GM18505 (cell line): ENCODE results near the gene MTMR11.
A peak's percentile ranks its signal among the peaks of the same experiment; 100 is the strongest.
"Not testable (repeated sequence)": the region's sequence is repeated elsewhere in the genome, so short reads cannot be mapped to it uniquely, and the experiment has no call there.

Experiments
- ATAC-seq: cut with Tn5 transposase; IDR thresholded peaks from one replicate; pipeline ENCODE4 v1.9.1; 2021; ENCODE audit not compliant: unreplicated experiment
- POLR2A ChIP-seq: IDR thresholded peaks from 4 replicates; pipeline ENCODE4 v1.6.1; 2011; ENCODE audit warnings: borderline replicate concordance; ENCODE audit not compliant: insufficient read depth, insufficient read length; ENCODE audit errors: extremely low read depth

The MTMR11 gene

DNA sequence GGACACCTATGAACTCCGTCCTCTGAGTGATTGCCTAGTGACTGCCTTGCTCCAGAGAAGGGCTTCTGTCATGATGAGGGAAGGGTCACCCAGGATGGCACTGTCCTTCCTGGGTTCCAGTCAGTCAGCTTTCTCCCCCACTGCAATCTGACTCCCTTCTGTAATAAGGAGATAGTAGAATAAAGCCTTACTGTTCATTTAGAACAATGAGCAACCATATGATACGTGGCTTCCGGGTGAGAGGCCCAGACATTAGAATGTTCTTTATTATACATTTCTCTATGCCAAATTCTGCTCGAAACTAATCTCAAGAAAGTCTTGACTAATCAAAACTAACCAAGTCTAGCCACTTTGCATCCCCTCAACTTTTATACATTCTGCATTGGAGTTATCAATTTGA lies 8.5 kb upstream of the MTMR11 start:
- no peak for TF ChIP-seq POLR2A
- no peak for ATAC-seq

GRCh38 chr1:149942885-149943284 lies 6.2 kb upstream of the MTMR11 start:
- ATAC-seq: no peak

DNA sequence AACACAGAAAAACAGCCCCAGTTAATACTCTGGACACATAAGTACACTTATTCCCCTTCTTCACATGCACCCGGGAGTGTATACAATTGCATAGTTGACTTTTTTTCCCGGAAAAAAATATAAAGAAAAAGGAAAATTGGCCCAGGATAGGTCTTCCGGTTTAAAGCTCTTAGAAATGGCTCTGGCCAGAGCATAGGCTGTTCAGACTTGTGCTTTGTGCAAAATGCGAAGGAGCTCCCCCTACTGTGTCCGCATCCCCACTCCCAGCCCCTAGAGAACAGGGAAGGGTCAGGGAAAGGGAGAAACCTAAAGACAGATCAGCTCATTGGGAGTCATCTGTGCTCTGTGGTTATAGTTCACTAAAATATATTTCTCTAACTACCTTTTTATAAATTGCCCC lies 5.5 kb upstream of the MTMR11 start:
- no peak for ATAC-seq
- TF ChIP-seq POLR2A: no peak

More at GRCh38 chr1:149942885-149943284, 6.2 kb upstream of the MTMR11 start:
- TF ChIP-seq POLR2A: no peak

DNA sequence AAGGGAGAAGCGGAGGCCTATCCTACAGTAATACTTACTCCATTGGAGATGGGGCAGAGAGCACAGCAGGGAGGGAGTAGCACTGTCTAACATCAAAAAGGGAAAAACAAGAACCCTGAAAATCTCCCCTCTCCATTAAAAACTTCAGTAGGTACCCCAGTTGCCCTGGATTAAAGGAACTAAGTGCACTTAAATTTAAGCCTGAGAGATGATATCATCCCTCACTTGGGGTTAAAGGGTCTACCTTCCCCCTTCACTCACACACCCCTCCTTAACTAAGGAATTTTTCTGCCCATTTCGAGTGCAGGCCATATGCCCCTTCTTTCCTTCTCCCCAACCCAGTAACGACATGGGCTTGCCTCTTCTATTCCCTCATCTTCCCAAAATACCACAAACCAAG lies 3.7 kb upstream of the MTMR11 start:
- TF ChIP-seq POLR2A: no peak
- no peak for ATAC-seq

GRCh38 chr1:149938668-149939003 lies 2.0 kb upstream of the MTMR11 start:
- ATAC-seq: not testable (repeated sequence)

- ATAC-seq: no peak
- TF ChIP-seq POLR2A: no peak
Observed at GRCh38 chr1:149937759-149938158, 1.1 kb upstream of the MTMR11 start.

DNA sequence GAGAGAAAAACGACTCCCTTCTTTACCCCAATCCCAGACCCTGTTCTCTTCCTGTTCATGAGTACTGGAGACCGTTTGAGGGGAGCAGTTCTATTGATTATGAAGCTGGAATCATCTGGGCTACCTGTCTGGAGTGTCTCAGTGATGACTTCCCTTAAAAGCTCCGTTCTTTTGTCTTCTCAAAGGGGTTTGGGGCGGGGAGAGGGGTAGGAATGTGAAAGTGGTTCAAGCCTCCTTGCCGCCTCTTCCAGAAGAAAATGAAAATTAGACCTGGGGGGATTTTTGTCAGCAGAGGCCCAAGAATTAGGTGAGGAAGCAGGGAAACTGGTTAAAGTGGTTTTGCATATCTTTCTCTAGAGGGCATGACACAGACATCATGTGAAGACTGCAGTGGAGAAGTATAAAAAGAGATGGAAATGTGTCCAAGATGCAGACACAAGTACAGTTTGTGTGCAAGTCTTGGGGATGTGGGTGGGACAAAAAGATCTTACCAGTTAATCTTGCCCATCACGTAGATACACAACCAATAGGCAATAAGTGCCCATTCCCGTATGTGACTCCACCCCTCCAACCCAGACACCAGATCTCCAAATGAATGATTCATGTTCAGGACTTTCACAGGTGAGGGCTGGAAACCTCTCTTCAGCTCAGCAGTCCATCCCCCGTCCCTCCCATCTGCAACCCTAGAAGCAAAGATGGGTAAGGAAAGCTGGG lies 470 bp upstream of the MTMR11 start:
- TF ChIP-seq POLR2A: no peak
- ATAC-seq: no peak

DNA sequence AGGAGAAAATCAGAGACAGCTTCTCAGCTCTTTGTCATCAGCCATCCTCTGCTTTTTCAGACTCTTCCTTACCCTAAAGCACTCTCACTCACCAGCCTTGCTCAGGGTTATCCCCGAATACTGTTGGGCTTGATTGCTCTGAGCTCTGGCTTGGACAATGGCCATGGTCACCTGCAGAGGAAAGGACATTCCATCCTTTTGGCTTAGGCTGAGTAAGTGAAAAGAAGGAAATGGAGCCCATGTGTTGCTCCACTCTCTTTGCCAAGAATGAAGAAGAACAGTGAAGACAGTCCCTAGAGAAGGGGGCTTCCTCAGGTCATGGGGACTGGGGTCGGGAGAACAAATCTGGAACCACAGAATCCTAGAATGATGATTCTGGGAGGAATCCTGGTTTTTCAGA lies 2.3 kb downstream of the MTMR11 start:
- ATAC-seq: no peak
- no peak for TF ChIP-seq POLR2A

GRCh38 chr1:149933208-149933607 lies 3.5 kb downstream of the MTMR11 start:
- ATAC-seq: no peak
- TF ChIP-seq POLR2A: no peak

DNA sequence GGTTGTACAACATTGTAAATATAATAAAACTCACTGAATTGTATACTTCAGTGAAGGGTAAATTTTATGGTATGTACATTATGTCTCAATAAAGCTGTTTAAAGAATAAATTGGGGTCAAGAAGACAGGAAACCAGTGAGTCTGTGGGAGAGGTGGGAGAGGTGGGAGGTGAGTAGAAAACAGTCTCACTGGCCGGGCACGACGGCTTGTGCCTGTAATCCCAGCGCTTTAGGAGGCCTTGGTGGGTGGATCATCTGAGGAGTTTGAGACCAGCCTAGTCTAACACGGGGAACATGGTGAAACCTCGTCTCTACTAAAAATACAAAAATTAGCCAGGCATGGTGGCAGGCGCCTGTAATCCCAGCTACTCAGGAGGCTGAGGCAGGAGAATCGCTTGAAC lies 4.2 kb downstream of the MTMR11 start:
- no peak for ATAC-seq
- no peak for TF ChIP-seq POLR2A

GRCh38 chr1:149931212-149931790 lies 5.4 kb downstream of the MTMR11 start:
- ATAC-seq: no peak

DNA sequence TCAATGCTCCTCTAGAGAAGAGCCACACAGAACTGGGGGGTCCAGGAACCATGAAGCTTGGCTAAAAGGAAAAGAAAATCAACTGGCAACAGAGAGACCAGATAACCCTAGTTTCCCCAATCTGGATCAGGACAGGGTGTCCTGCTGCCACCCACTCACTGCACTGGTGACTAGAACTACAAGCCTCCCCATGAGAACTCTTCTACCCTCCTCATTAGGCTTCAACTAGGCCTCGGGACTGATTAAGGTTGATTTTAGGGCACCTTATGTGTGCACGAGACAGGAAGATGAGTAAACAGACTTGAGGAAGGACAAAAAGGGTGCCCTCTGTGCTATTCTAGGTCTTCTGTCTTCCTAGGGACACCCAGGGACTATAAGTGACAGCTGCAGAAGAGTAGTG lies 6.8 kb downstream of the MTMR11 start:
- no peak for TF ChIP-seq POLR2A

More at GRCh38 chr1:149931212-149931790, 5.4 kb downstream of the MTMR11 start:
- no peak for TF ChIP-seq POLR2A

GRCh38 chr1:149928401-149928724 lies 8.3 kb downstream of the MTMR11 start:
- ATAC-seq: no peak
- TF ChIP-seq POLR2A: no peak

More for the DNA sequence above, 6.8 kb downstream of the MTMR11 start:
- ATAC-seq: no peak

DNA sequence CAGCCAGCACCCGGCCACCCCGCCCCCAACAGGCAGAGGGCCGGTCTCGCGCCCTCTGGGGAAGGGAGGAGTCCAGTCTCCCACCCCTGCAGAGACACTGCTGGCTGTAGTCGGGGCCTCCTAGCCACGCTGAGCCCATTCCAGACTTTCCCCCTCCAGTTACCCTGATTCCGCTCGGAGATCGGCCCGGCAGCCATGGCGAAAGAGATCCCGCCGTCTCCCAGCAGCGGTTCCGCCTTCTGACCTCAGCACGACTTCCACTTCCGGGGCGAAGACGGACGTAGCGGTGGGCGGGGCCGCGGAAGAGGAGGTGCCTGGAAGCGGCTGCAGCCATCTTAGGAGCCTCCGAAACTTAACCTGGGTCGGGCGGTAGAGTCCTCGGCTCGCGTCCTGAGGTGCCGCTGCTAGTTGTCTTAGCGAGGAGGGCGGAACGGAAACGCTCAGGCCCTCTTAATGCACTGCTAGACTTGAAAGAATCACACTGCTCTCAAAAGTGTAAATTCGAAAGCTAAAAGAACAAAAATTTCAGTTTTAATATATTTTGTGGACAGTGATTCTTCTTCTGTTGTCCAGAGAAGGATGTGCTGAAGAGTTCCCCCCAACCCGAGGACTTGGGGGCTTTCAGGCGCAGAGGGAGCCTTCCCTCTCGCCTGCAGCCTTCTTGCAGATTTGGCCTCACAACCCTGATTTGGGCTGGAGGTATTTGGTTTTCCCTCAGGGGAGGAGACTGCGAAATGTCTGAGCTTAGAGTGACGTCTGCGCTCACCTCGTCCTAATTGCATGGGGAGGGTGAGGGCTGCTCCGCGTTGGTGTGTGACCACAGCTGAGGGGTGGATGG lies 8.9 kb downstream of the MTMR11 start, which contains the start of gene SF3B4:
SF3B4 (minus strand) TSS at position 241 of the 838 bp plus-strand sequence; CDS start at position 197, 44 bp downstream.
- peak; percentile 98 for TF ChIP-seq POLR2A
- ATAC-seq: peak; percentile 86
